GM10248 (cell line): ENCODE measurements around the gene BRINP3.

ENCODE experiments used
- CTCF ChIA-PET: fragments of 300-600 bp; sonication (Branson Sonifier 250); formaldehyde crosslinking; extraction: SDS; loops from one replicate; lab custom pipeline; 2021; ENCODE audit warnings: antibody characterized with exemption; lab: Yijun Ruan, JAX
- POLR2A ChIA-PET: fragments of 350-650 bp; sonication (Branson Sonifier 250); formaldehyde crosslinking; extraction: SDS; loops from one replicate; lab custom pipeline; 2020; ENCODE audit warnings: antibody characterized with exemption; lab: Yijun Ruan, JAX
- DNase-seq: peaks from one replicate; pipeline ENCODE4 v3.0.0; 2012; ENCODE audit errors: extremely low spot score
- CTCF ChIP-seq: IDR thresholded peaks from 2 replicates; pipeline ENCODE4 v1.5.1; 2012; ENCODE audit warnings: mild to moderate bottlenecking, low read depth; ENCODE audit errors: extremely low read depth, missing control alignments, control extremely low read depth

The BRINP3 gene

GRCh38 chr1:190212450-190212849 lies 265.2 kb downstream of the BRINP3 start:
- ChIA-PET CTCF (interaction anchor here (1.6 kb wide), 1 partner anchor 11 kb away, joined by 3 read pairs; no protein-coding TSS in a partner anchor), POLR2A (no interaction called here)
- DNase-seq = no peak
- no peak for TF ChIP-seq CTCF

GRCh38 chr1:190207733-190208132 lies 269.9 kb downstream of the BRINP3 start:
- TF ChIP-seq CTCF = no peak
- CTCF ChIA-PET = no interaction called here

GRCh38 chr1:190205713-190206112 lies 272.0 kb downstream of the BRINP3 start:
- CTCF ChIA-PET = no interaction called here
- no peak for DNase-seq
- POLR2A ChIA-PET = no interaction called here
- no peak for TF ChIP-seq CTCF

More at GRCh38 chr1:190207733-190208132, 269.9 kb downstream of the BRINP3 start:
- no peak for DNase-seq
- POLR2A ChIA-PET = no interaction called here

- CTCF ChIA-PET = interaction anchor here (1.0 to 1.1 kb wide), 2 partner anchors 12 to 13 kb away, joined by 3 read pairs; no protein-coding TSS in a partner anchor
- DNase-seq = no peak
- POLR2A ChIA-PET = no interaction called here
- no peak for TF ChIP-seq CTCF
These were observed 281.6 kb downstream of the BRINP3 start for GRCh38 chr1:190196020-190196419.

GRCh38 chr1:190193508-190194115 lies 284.1 kb downstream of the BRINP3 start:
- no peak for TF ChIP-seq CTCF
- ChIA-PET POLR2A (no interaction called here), CTCF (no interaction called here)
- DNase-seq = no peak

GRCh38 chr1:190192627-190193026 lies 285.0 kb downstream of the BRINP3 start:
- no peak for DNase-seq
- POLR2A ChIA-PET = no interaction called here
- no peak for TF ChIP-seq CTCF
- CTCF ChIA-PET = no interaction called here
